Astrocyte of the hippocampus (primary cell): ENCODE measurements around the gene FKBP11.

Experiments used
- DNase-seq: peaks from one replicate; pipeline ENCODE4 v3.0.0; 2011; ENCODE audit warnings: low read depth, low spot score

The FKBP11 gene

DNA sequence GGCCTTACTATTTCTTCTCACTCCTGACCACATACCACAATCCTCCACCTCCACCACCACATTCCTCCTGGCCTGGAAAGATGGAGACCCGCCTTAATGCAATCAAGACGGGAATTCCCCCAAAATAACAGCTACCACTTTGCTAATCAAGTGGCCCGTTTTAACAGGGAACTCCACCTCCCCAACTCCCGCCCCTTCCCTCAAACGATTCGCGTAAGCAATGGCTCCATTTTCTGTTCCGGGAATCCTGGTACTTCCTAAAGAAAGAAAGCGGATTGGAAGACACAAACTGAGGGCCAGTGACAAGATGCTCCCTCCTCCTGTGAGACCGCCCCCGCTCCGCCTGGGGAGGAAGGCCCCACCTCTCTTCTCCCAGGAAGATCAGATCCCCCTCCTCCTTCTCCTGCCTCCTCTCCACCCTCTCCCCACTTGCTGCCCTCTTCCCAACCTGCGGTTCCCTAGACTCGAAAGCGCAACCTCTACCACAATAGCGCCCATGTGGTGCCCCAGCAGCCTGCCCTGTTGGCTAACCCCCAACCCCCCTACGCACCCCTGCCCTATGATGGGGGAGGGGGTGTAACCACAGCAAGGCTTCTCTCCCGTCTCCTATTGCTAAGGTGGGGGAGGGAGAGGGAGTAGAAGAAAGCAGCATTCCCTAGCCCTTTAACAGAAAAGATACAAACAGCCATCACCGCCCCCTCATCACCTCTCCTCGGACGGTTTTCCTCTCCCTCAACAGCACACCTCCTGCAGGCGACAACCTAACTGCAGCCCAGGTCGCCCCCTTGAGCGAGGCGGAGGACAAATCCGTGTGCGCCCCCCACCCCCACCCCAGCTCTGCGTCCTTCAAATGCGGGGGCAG, 31.2 kb upstream of the FKBP11 start:
- peak; percentile 98 for DNase-seq

- DNase-seq, result no peak
Observed at GRCh38 chr12:48954841-48955501, 29.7 kb upstream of the FKBP11 start.

DNA sequence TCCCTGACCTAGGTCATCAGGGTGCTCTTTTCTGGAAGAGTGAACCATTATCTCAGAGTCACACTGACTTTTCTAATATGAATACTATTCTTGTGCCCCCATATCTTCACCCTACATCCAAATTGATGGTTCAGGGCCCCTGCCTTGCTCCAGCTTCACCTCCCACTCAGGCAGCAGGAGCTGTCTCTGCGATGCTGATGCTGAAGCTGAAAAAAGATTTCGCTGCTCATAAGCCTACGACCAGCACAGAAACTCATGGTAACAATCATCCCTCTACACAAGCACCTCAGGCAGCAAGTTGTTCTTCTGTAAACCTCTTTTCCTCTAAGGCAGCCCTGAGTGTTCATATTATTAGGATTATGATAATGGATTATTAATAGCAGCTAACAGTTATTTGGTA, 28.8 kb upstream of the FKBP11 start:
- DNase-seq, result no peak

DNA sequence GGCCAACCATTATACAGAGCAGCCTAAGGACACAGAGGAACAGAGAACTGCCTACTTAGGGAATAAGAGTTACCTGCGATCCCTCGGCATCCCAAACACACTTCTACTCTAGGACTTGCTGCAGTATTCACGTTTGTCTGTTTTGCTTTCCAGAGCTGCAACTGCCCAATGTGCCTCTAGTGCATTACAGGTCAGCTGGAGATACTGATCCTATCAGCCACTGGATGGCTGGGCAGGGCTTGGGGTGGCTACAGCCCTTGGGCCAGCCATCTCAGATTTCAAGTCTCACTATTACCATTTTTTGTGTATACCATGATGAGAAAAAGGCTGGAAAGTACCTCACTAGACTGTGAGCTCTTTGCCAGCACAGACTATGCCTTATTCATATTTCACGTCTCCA, 27.4 kb upstream of the FKBP11 start:
- no peak for DNase-seq

GRCh38 chr12:48947727-48948126, 22.4 kb upstream of the FKBP11 start:
- DNase-seq, result no peak

DNA sequence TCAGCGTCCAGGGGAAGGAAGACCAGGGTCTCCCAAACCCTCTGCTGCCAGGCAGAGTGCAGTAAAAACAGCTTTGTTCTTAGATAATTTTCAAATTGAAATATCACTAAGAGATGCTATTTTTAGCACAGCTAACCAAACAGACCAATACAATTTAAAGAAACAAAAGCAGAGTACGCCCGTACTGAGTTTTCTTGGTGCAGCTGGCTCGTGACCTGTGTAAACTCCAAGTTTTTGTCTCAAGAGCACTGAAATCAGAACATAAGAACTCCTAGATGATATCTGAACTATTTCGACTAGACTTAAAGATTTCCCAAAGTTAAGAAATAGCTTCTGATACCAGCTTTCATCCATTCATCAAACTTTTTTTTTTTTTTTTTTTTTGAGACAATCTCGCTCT, 21.7 kb upstream of the FKBP11 start:
- DNase-seq, result no peak

GRCh38 chr12:48946205-48946604, 20.9 kb upstream of the FKBP11 start:
- no peak for DNase-seq

GRCh38 chr12:48943221-48943620, 17.9 kb upstream of the FKBP11 start:
- DNase-seq, result no peak

DNA sequence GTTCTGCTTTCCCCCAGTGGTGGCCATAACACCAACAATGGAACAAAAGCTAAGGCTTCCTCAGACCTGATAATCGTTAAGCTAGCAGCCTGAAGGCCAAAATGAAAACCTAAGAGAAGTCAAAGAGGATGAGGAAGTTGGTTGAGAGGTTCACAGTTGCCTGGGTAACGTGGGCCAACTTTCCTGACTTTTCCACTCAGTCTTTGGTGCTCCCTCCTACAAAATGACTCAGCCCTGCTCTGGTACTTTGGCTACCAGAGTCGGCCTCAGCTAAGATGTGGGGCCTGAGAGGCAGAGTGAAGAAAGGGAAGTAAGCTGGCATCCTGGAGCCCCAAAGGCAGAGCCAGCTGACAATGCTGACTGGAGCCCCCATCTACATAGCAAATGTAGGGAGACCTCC, 14.9 kb upstream of the FKBP11 start:
- DNase-seq, result no peak

DNA sequence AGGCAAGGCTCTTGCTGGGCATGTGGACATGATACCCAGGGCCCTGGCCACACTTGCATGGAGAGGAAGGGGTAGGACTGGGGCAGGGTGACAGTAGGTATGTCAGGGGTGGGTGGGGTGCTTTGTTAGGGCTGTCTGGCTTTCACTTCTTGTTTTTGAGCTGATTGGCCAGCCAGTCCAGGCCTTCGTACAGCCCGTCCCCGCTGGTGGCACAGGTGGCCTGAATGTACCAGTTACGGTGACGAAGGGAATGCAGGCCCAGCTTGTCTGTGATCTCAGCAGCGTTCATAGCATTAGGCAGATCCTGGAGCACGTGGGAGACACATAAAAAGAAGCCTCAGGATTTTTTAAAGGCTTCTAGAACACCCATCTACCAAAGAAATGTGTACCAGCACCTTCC, 13.5 kb upstream of the FKBP11 start:
- DNase-seq, result no peak

GRCh38 chr12:48937170-48937569, 11.9 kb upstream of the FKBP11 start:
- no peak for DNase-seq

DNA sequence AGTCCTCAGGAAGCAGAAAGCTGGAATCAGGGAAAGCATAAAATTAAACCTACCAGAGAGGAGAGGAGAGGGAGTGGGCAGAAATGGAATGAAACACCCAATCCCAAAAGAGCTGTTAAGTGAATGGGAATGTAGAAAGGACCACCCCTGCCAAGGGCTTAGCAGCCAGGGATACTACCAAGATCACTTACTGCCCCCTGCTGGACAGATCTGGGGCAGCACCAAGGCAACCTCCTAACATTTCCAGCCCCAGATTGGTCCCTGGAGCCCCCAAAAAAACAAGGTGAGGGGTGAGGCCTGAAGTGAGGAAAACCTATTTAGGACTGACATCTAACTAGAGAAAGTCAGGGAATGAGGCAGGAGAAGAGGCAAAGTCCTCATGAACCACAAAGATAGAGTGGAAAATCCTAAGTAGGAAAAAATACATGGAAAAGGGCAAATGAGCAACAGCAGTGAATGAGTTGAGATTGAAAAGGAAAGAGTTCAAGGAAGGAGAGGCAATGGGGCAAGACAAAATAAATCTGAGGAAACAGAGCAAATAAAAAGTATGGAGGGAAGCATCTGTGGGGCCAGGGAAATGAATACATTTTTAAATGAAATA, 11.2 kb upstream of the FKBP11 start:
- DNase-seq, result peak; percentile 84

DNA sequence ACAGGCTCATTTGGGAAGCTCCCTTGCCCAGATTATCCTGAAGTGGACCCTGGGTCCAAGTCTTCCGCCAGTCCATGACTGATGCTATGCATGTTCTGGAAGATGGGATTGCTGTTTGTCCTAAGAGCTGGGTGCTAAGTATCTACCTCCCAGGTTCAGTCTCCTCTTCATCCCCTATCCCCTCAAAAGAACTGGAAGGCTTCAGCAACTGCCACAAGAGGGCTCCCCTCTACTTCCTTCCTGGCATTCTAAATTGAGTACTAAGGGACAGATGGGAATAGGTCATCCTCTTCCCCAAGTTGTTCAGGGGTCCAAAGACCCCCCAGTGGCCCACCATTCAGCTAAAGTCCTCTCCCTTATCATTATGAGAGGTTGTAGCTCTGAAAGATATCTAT, 9.0 kb upstream of the FKBP11 start:
- no peak for DNase-seq

DNA sequence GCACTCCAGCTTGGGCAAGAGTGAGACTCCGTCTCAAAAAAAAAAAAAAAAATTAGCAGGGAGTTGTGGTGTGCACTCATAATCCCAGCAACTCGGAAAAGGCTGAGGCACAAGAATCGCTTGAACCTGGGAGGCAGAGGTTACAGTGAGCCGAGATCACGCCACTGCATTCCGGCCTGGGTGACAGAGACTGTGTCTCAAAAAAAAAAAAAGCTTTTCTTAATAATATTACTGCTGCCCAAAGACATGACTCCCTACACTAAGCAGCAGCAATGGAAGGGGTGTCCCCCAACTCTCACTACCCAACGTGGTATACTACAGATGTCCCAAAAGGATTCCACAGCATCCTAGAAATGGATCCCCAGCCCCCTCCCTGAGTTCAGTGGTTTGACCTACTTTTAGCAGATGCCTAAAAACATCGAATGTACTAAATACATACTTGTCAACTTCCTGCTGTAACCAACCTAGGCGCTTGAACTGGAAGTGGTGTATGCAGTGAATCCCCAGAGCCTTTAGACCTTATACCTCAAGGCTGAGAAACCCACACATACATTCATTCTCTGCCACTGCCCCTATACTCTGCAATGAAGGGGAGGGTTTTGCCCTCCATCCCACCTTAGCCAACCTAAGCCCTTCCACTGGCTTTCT, 8.5 kb upstream of the FKBP11 start:
- no peak for DNase-seq

DNA sequence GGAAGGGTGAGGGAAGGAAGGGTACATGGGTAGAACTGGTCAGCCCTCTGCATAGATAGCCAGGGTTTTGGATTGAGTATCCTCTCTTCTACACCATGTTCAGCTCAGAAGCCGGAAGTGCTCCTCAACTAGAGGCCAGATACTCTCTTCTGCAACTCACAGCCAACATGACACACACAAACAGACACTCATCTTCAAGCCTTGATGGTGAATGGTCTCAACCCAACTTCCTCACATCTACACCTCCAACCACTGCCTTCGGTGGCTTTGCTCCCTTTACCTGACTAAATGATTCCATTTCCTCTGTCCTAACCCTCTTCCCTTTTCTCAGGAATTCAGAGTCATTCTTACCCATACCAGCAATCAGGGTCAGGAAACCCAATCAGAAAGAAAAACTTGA, 7.6 kb upstream of the FKBP11 start:
- no peak for DNase-seq

DNA sequence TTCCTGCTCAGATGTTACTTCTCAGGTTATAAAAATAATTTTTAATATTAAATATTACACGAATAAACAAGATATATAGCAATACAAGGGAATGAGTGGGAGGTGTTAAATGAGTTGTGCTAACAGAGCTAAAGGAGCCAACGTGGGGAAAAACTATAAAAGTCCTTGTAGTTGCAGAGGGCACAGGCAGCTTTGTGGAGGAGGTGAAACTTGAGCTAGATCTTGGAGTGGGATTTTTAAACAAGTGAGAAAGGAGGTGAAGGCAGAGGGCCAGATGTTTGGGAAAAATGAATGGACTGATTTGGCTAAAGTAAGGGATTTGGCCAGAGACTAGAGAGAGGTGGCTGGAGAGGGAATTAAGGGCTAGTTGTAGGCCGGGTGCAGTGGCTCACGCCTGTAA, 5.2 kb upstream of the FKBP11 start:
- no peak for DNase-seq

DNA sequence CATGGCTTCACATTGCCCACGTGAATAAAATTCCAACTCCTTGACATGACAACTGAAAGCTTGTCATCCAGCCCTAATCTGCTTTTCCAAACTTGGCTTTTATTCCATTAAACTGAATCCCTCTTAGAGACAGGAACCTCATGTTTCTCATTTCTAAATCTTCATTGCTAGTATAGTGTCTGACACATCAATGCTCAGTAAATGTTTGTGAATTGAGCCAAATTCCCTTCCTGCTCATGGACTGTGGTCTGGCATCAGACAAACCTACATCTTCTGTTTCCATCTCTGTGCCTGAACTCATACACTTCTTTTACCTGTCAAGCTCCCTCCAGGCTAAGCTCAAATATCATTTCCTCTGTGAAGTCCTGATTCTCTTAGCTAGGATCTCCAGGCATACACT, 4.3 kb upstream of the FKBP11 start:
- DNase-seq, result no peak

GRCh38 chr12:48927261-48927660, 2.0 kb upstream of the FKBP11 start:
- no peak for DNase-seq

GRCh38 chr12:48924617-48925303, 532 bp downstream of the FKBP11 start:
- DNase-seq, result peak; percentile 78

- no peak for DNase-seq
Observed at GRCh38 chr12:48923117-48923516, 2.2 kb downstream of the FKBP11 start.

DNA sequence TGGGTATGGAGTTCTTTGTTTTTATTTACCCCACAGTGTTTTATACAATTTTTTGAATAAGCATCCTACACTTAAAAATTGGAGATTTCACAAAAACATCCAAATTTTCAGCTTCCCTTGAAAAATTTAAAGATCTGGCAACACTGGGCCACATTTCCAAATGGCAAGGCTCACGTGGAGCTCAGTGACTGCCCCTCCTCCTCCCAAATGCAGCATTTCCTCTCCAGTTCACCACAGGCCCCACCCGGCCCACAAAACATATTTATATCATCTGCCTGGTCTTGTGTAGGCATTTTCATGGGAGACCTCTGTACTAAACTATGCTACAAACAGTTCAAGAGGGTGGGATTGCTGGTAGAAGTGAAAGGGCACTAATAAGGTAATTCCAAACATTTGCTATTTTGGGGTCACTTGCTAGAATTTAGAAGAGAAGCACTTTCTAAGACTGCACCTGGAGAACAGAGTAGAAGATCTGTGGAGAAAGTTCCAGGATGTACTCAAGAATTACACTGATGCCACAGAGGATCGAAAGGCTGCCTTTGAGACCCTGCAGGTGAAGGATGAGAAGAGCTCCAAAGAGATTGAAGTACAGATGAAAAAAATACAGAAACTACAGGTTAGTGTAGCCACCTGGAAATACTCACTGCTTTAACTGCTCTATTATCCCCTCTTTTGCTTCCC, 7.3 kb downstream of the FKBP11 start:
- DNase-seq, result no peak
